Prostate gland (tissue), 2 donors: ENCODE data around the gene MTCL3. TPM values are rescaled to one million over a fixed set of nuclear protein-coding genes. Genes with fewer than 3 reads are reported as not detected.
"Not testable (repeated sequence)": the region's sequence is repeated elsewhere in the genome, so short reads cannot be mapped to it uniquely, and the experiment has no call there.

Experiments
- DNase-seq: peaks from one replicate; pipeline ENCODE4 v3.0.0-alpha.2; 2019; ENCODE audit warnings: low spot score
- H3K27ac ChIP-seq, 2 donors: fragments of 200-600 bp; sonication (generic); 2 replicates each; pipeline ENCODE4 v1.5.1; 2017 to 2019
- H3K27me3 ChIP-seq: fragments of 200-600 bp; sonication (generic); replicated peaks from 2 replicates; pipeline ENCODE4 v1.5.1; 2019; ENCODE audit not compliant: insufficient read depth
- H3K36me3 ChIP-seq, 2 donors: fragments of 200-600 bp; sonication (generic); 1 replicate in 1 of 2; 2 replicates in 1 of 2; pipeline versions ENCODE4 v1.5.1 to v1.8.1; 2017 to 2019
- H3K4me1 ChIP-seq: fragments of 200-600 bp; sonication (generic); replicated peaks from 2 replicates; pipeline ENCODE4 v1.5.1; 2019
- H3K4me3 ChIP-seq, 2 donors: fragments of 200-600 bp; sonication (generic); 2 replicates each; pipeline ENCODE4 v1.5.1; 2017 to 2019
- H3K9me3 ChIP-seq: fragments of 200-600 bp; sonication (generic); 2 replicates; pipeline ENCODE4 v1.5.1; 2017
- CTCF ChIP-seq, 4 experiments: fragments of 200-600 bp in 2 of 4; fragments of 450-650 bp in 2 of 4; sonication (generic) in 2 of 4; IDR thresholded peaks; 1 replicate in 3 of 4; 2 replicates in 1 of 4; pipeline ENCODE4 v1.5.1; 2016 to 2019; ENCODE audit warnings: antibody characterized with exemption in 4 of 4, mild to moderate bottlenecking in 2 of 4, moderate library complexity in 2 of 4
- POLR2A ChIP-seq: fragments of 450-650 bp; IDR thresholded peaks from one replicate; pipeline ENCODE4 v1.6.1; 2016; ENCODE audit warnings: antibody characterized with exemption, mild to moderate bottlenecking
- POLR2AphosphoS5 ChIP-seq: sonication (generic); formaldehyde crosslinking; IDR thresholded peaks from one replicate; pipeline ENCODE4 v1.6.1; 2017; ENCODE audit warnings: antibody characterized with exemption
- WGBS: methylation state at CpG from one replicate; pipeline ENCODE4 v1.1.5; 2018; 5-methylcytosine and 5-hydroxymethylcytosine counted together
- intact Hi-C: fragments of 100-400 bp; cut with DNase I; formaldehyde crosslinking; loops from one replicate; pipeline ENCODE4 v1.14.2; 2022
- small RNA-seq, 2 donors: library from RNA; depleted of rRNA; stranded (forward); fragments of <200 nt; gene quantifications; one replicate each; pipeline ENCODE3, GENCODE V24; 2016
- total RNA-seq, 2 donors: library from RNA; depleted of rRNA; stranded (reverse); fragments of >200 nt; gene quantifications; one replicate each; pipeline ENCODE4 v1.1.0, GENCODE V29; 2016

The MTCL3 gene

GRCh38 chr6:127436578-127437110, 82.5 kb downstream of the MTCL3 start:
- Histone ChIP-seq H3K4me1 (no peaks in the 10 kb centered on the region), H3K4me3 (no peak overlapping the region), H3K9me3 (no peaks in the 10 kb centered on the region), H3K27me3 (no peaks in the 10 kb centered on the region), H3K27ac (no peak overlapping the region), H3K36me3 (no peaks in the 10 kb centered on the region)
- intact Hi-C loops = no loop called here
- 75% methylated on average over 3 of the region's 3 CpGs for whole genome bisulfite sequencing
- TF ChIP-seq CTCF (IDR thresholded peaks at IDR 0.05) (no peak), POLR2A (no peak), POLR2AphosphoS5 (no peak)
- DNase-seq = no peak

GRCh38 chr6:127435626-127436220, 83.4 kb downstream of the MTCL3 start:
- H3K27ac ChIP-seq = no peak overlapping the region
- no peak overlapping the region for H3K4me3 ChIP-seq
- H3K36me3 ChIP-seq = no peaks in the 10 kb centered on the region
- H3K27me3 ChIP-seq = no peaks in the 10 kb centered on the region
- H3K9me3 ChIP-seq = no peaks in the 10 kb centered on the region
- no peaks in the 10 kb centered on the region for H3K4me1 ChIP-seq
- WGBS = 80% methylated on average over 7 of the region's 7 CpGs
- no peak for TF ChIP-seq POLR2AphosphoS5
- TF ChIP-seq CTCF (IDR thresholded peaks at IDR 0.05) = no peak
- TF ChIP-seq POLR2A = no peak
- DNase-seq = no peak
- intact Hi-C loops = no loop called here

GRCh38 chr6:127434651-127435050, 84.5 kb downstream of the MTCL3 start:
- DNase-seq = no peak
- TF ChIP-seq CTCF (IDR thresholded peaks at IDR 0.05) = no peak
- no peak for TF ChIP-seq POLR2AphosphoS5
- TF ChIP-seq POLR2A = no peak
- Histone ChIP-seq H3K4me3 (no peak overlapping the region), H3K27ac (no peak overlapping the region), H3K9me3 (no peaks in the 10 kb centered on the region), H3K4me1 (no peaks in the 10 kb centered on the region), H3K36me3 (no peaks in the 10 kb centered on the region), H3K27me3 (no peaks in the 10 kb centered on the region)
- intact Hi-C loops = no loop called here

GRCh38 chr6:127428562-127428961, 90.6 kb downstream of the MTCL3 start:
- WGBS = 88% methylated on average over 9 of the region's 9 CpGs
- H3K9me3 ChIP-seq, H3K36me3 ChIP-seq, H3K4me1 ChIP-seq, H3K4me3 ChIP-seq, H3K27me3 ChIP-seq, DNase-seq, H3K27ac ChIP-seq, intact Hi-C loops: not testable (repeated sequence)

GRCh38 chr6:127423921-127424320, 95.2 kb downstream of the MTCL3 start:
- WGBS = 79% methylated on average over 2 of the region's 2 CpGs
- no peak overlapping the region for H3K27ac ChIP-seq
- intact Hi-C loops = loop anchor here (5.0 kb wide), 1 partner anchor 122 kb away; no protein-coding TSS in a partner anchor

More at GRCh38 chr6:127423921-127424320, 95.2 kb downstream of the MTCL3 start:
- no peaks in the 10 kb centered on the region for H3K9me3 ChIP-seq
- no peak overlapping the region for H3K4me3 ChIP-seq
- no peaks in the 10 kb centered on the region for H3K4me1 ChIP-seq
- no peaks in the 10 kb centered on the region for H3K36me3 ChIP-seq
- TF ChIP-seq CTCF (IDR thresholded peaks at IDR 0.05) = no peak
- TF ChIP-seq POLR2A = no peak
- H3K27me3 ChIP-seq = no peaks in the 10 kb centered on the region
- DNase-seq = no peak

Small RNAs within 50 kb of the gene (small RNA-seq; reads per million reads assigned to genes)
- gene KIAA0408 = 0 to 0.10 reads per million in 2 donors

Other genes starting within 250 kb of the MTCL3 start
- 10 to 100 TPM; 26.0 to 58.7 TPM for gene ECHDC1, start 175.7 kb downstream of the MTCL3 start, total RNA-seq
- gene KIAA0408, start 59.9 kb downstream of the MTCL3 start, total RNA-seq = 1 to 10 TPM; 1.5 to 6.3 TPM
- not detected for gene C6orf58, start 57.8 kb upstream of the MTCL3 start, total RNA-seq